Trophoblast cell (in vitro differentiated cells and primary cell): ENCODE data around the gene CLDN22.

ENCODE experiments used
- DNase-seq, 2 donors: peaks; one replicate each; pipeline ENCODE4 v3.0.0-alpha.2; 2016
- H2AFZ ChIP-seq: 2 replicates; pipeline ENCODE4 v1.6.1; 2013; ENCODE audit warnings: low read length, moderate library complexity, mild to moderate bottlenecking; ENCODE audit not compliant: insufficient read depth, poor library complexity
- H2AK5ac ChIP-seq: 2 replicates; pipeline ENCODE4 v1.6.1; 2013; ENCODE audit warnings: mild to moderate bottlenecking, low read length
- H2BK120ac ChIP-seq: 2 replicates; pipeline ENCODE4 v1.6.1; 2013; ENCODE audit warnings: low read length, mild to moderate bottlenecking, moderate library complexity; ENCODE audit not compliant: insufficient read depth, poor library complexity
- H2BK12ac ChIP-seq: 2 replicates; pipeline ENCODE4 v1.6.1; 2013; ENCODE audit warnings: mild to moderate bottlenecking, low read length, moderate library complexity
- H2BK5ac ChIP-seq: 2 replicates; pipeline ENCODE4 v1.6.1; 2013; ENCODE audit warnings: low read length, low read depth, moderate library complexity, mild to moderate bottlenecking; ENCODE audit not compliant: poor library complexity
- H3K14ac ChIP-seq: 2 replicates; pipeline ENCODE4 v1.6.1; 2013; ENCODE audit warnings: mild to moderate bottlenecking, low read length
- H3K18ac ChIP-seq: 2 replicates; pipeline ENCODE4 v1.6.1; 2013; ENCODE audit warnings: mild to moderate bottlenecking, low read length
- H3K23ac ChIP-seq: 2 replicates; pipeline ENCODE4 v1.6.1; 2013; ENCODE audit warnings: low read length
- H3K27ac ChIP-seq: 2 replicates; pipeline ENCODE4 v1.5.1; 2013; ENCODE audit warnings: low read depth, mild to moderate bottlenecking, inconsistent platforms, low read length, moderate library complexity
- H3K27me3 ChIP-seq: 2 replicates; pipeline ENCODE4 v1.6.1; 2013; ENCODE audit warnings: inconsistent platforms, mild to moderate bottlenecking, low read length, moderate library complexity; ENCODE audit not compliant: insufficient read depth
- H3K36me3 ChIP-seq, 2 experiments: 1 replicate in 1 of 2; 2 replicates in 1 of 2; pipeline ENCODE4 v1.6.1; 2013; ENCODE audit warnings: low read length in 2 of 2, mild to moderate bottlenecking in 2 of 2, moderate library complexity in 1 of 2; ENCODE audit not compliant: insufficient read depth in 2 of 2, control insufficient read depth in 1 of 2
- H3K4ac ChIP-seq: 2 replicates; pipeline ENCODE4 v1.6.1; 2013; ENCODE audit warnings: low read depth, mild to moderate bottlenecking, low read length, moderate library complexity
- H3K4me1 ChIP-seq, 2 experiments: 1 replicate in 1 of 2; 2 replicates in 1 of 2; pipeline ENCODE4 v1.6.1; 2013; ENCODE audit warnings: low read length in 2 of 2, mild to moderate bottlenecking in 2 of 2, moderate library complexity in 1 of 2; ENCODE audit not compliant: insufficient read depth in 2 of 2, control insufficient read depth in 1 of 2
- H3K4me2 ChIP-seq: 2 replicates; pipeline ENCODE4 v1.6.1; 2013; ENCODE audit warnings: inconsistent platforms, mild to moderate bottlenecking, low read length, moderate library complexity
- H3K4me3 ChIP-seq: 2 replicates; pipeline ENCODE4 v1.5.1; 2013; ENCODE audit warnings: mild to moderate bottlenecking, low read depth, low read length, inconsistent platforms
- H3K79me1 ChIP-seq: one replicate; pipeline ENCODE4 v1.6.1; 2013; ENCODE audit warnings: low read length
- H3K79me2 ChIP-seq: 2 replicates; pipeline ENCODE4 v1.6.1; 2013; ENCODE audit warnings: low read length, mild to moderate bottlenecking; ENCODE audit not compliant: control insufficient read depth, insufficient read depth, poor library complexity
- H3K9ac ChIP-seq: 2 replicates; pipeline ENCODE4 v1.6.1; 2013; ENCODE audit warnings: mild to moderate bottlenecking, low read length
- H3K9me3 ChIP-seq: 2 replicates; pipeline ENCODE4 v1.6.1; 2013; ENCODE audit warnings: low read depth, mild to moderate bottlenecking, control low read depth, inconsistent platforms, low read length; ENCODE audit not compliant: insufficient read depth
- H4K12ac ChIP-seq: 2 replicates; pipeline ENCODE4 v1.6.1; 2013; ENCODE audit warnings: low read depth, mild to moderate bottlenecking, low read length, moderate library complexity
- H4K8ac ChIP-seq: 2 replicates; pipeline ENCODE4 v1.6.1; 2013; ENCODE audit warnings: low read depth, mild to moderate bottlenecking, low read length, moderate library complexity
- H4K91ac ChIP-seq: one replicate; pipeline ENCODE4 v1.6.1; 2013; ENCODE audit warnings: low read depth, mild to moderate bottlenecking, low read length, moderate library complexity
- WGBS: extraction: QIAGEN DNeasy Blood & Tissue Kit; methylation state at CpG from one replicate; pipeline ENCODE4 v1.1.7; 2013; ENCODE audit warnings: missing lambda C conversion rate; ENCODE audit not compliant: insufficient read length, insufficient coverage; ENCODE audit errors: extremely low coverage; 5-methylcytosine and 5-hydroxymethylcytosine counted together

The CLDN22 gene

GRCh38 chr4:183362916-183363542 is 43.0 kb upstream of the CLDN22 start:
- no peak for DNase-seq
- no CpG with 5 or more reads among the region's 15 CpGs for WGBS

DNA sequence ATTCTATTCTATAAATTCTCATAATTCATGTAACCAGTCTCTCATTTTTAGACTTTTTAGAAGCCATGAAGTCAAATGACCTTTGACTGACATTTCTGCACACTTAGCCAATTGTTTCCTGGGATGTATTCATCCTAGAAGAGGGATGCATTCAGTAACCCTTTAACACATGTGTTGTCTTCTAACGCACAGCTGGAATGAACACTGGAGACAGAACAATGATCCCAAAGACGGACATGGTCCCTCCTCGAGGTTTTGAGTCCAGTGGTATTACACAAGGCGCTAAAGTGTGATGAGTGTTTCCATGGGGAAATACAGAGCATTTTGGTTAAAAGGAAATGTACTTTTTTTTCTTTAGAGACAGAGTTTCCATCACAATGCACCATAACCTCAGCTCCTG is 42.0 kb upstream of the CLDN22 start:
- Histone ChIP-seq H3K14ac (no peak overlapping the region), H2BK120ac (no peak overlapping the region), H3K79me1 (no peaks in the 10 kb centered on the region), H3K27ac (no peak overlapping the region), H2BK12ac (no peak overlapping the region), H3K9ac (no peak overlapping the region), H3K4me3 (no peak overlapping the region), H2AFZ (no peak overlapping the region), H4K8ac (no peak overlapping the region), H3K27me3 (no peaks in the 10 kb centered on the region), H3K36me3 (no peaks in the 10 kb centered on the region), H3K4me1 (no peaks in the 10 kb centered on the region), H4K91ac (no peak overlapping the region), H2AK5ac (no peak overlapping the region), H3K23ac (no peak overlapping the region), H4K12ac (no peak overlapping the region), H3K79me2 (no peaks in the 10 kb centered on the region), H3K4ac (no peak overlapping the region), H3K9me3 (peaks cover 2% of the 10 kb centered on the region), H3K18ac (no peak overlapping the region), H3K4me2 (no peak overlapping the region), H2BK5ac (no peak overlapping the region)
- no CpG with 5 or more reads among the region's 4 CpGs for WGBS
- no peak for DNase-seq

More at GRCh38 chr4:183362916-183363542, 43.0 kb upstream of the CLDN22 start:
- Histone ChIP-seq H3K9ac (no peak overlapping the region), H3K79me2 (no peaks in the 10 kb centered on the region), H3K18ac (no peak overlapping the region), H3K36me3 (no peaks in the 10 kb centered on the region), H3K27ac (no peak overlapping the region), H3K4ac (no peak overlapping the region), H3K4me2 (no peak overlapping the region), H4K91ac (no peak overlapping the region), H3K27me3 (no peaks in the 10 kb centered on the region), H3K4me1 (no peaks in the 10 kb centered on the region), H3K14ac (no peak overlapping the region), H2AFZ (no peak overlapping the region), H2AK5ac (no peak overlapping the region), H3K9me3 (no peaks in the 10 kb centered on the region), H2BK12ac (no peak overlapping the region), H3K79me1 (no peaks in the 10 kb centered on the region), H2BK5ac (no peak overlapping the region), H3K23ac (no peak overlapping the region), H4K8ac (no peak overlapping the region), H2BK120ac (no peak overlapping the region), H3K4me3 (no peak overlapping the region), H4K12ac (no peak overlapping the region)

DNA sequence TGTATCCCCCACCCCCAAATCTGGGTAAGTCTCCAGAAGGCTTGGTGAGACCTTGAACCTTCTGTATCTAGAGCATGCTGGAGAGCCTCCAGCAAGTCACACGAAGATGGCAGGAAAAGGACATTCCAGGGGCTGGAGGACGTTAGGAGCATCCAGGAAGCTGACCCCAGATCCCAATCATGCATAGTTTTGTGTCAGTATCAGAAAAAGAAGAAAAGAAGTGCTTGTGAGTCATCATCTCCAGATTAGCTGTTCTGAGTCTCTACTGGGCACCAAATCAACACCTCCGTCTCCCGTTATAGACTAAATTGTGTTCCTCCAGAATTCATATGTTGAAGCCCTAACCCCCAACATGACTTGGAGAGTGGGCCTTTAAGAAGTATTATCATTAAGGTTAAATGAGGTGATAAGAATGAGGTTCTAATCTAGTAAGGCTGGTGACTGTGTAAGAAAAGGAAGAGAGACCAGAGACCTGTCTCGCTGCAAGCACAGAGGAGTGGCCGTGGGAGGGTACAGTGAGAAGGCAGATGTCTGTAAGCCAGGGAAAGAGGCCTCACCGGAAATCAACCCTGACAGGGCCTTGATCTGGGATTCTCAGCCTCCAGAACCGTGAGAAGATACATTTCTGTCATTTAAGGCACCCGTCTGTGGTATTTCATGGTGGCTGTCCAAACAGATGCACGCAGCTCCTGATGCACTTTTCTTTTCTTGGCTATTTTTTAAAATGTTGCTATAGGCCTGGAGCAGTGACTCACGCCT is 40.3 kb upstream of the CLDN22 start:
- Histone ChIP-seq H2AFZ (no peak overlapping the region), H4K8ac (no peak overlapping the region), H3K36me3 (no peaks in the 10 kb centered on the region), H3K4me1 (no peaks in the 10 kb centered on the region), H3K4ac (no peak overlapping the region), H3K4me2 (no peak overlapping the region), H3K18ac (no peak overlapping the region), H3K79me1 (no peaks in the 10 kb centered on the region), H3K23ac (no peak overlapping the region), H4K91ac (no peak overlapping the region), H3K79me2 (no peaks in the 10 kb centered on the region), H3K4me3 (no peak overlapping the region), H2BK120ac (no peak overlapping the region), H2AK5ac (no peak overlapping the region), H2BK5ac (no peak overlapping the region), H3K14ac (no peak overlapping the region), H3K27me3 (no peaks in the 10 kb centered on the region), H4K12ac (no peak overlapping the region), H3K9ac (no peak overlapping the region), H2BK12ac (no peak overlapping the region), H3K27ac (no peak overlapping the region), H3K9me3 (peaks cover 2% of the 10 kb centered on the region)
- DNase-seq: no peak
- no CpG with 5 or more reads among the region's 11 CpGs for WGBS

DNA sequence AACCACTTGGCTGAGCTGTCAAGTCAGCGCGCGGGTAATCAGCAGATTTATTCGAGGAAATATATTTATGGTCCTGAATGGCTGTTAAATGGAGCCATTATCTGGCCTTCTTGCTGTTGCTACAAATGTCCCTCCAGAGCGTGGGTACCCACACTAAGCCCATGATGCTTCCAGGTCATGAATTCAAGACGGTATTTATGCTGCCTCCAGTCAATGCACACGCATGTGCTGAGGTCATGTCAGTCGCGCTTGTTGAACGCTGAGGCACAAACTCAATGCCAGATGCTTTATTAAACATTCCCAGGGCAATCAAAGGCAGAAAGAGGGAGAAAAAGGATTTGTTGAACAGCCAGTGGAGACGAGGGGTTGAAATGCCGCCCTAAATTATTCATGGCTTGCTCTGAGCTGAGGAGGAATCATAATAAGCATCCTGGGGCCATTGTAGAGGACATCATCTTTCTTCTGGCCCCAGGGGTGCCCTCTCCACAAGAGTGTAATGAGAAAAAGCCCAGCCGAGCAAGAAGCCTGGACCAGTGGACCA is 38.2 kb upstream of the CLDN22 start:
- H3K4me1 ChIP-seq: no peaks in the 10 kb centered on the region
- H3K27me3 ChIP-seq: no peaks in the 10 kb centered on the region
- H4K91ac ChIP-seq: no peak overlapping the region
- peaks cover 2% of the 10 kb centered on the region for H3K9me3 ChIP-seq
- no peak overlapping the region for H3K14ac ChIP-seq
- no peak overlapping the region for H2AFZ ChIP-seq
- H2AK5ac ChIP-seq: no peak overlapping the region
- H2BK12ac ChIP-seq: no peak overlapping the region
- H4K12ac ChIP-seq: no peak overlapping the region
- H3K79me1 ChIP-seq: no peaks in the 10 kb centered on the region
- no peak overlapping the region for H4K8ac ChIP-seq
- no peak overlapping the region for H3K27ac ChIP-seq
- no peaks in the 10 kb centered on the region for H3K36me3 ChIP-seq
- no peak overlapping the region for H2BK120ac ChIP-seq
- H3K18ac ChIP-seq: no peak overlapping the region
- H3K4ac ChIP-seq: no peak overlapping the region
- WGBS: no CpG with 5 or more reads among the region's 13 CpGs
- H3K79me2 ChIP-seq: no peaks in the 10 kb centered on the region
- H2BK5ac ChIP-seq: no peak overlapping the region
- H3K23ac ChIP-seq: no peak overlapping the region
- H3K4me2 ChIP-seq: no peak overlapping the region
- no peak overlapping the region for H3K4me3 ChIP-seq
- DNase-seq: no peak
- no peak overlapping the region for H3K9ac ChIP-seq
